Stimulated activated CD4-positive, alpha-beta T cell treated with anti-CD3 and anti-CD28 coated beads, Interleukin-4, amount 100 ng/mL, for 1 hour (primary cell): Measurements from ENCODE around the gene SEMA5B.
A peak's percentile ranks its signal among the peaks of the same experiment; 100 is the strongest.

Experiments
- DNase-seq: peaks from one replicate; pipeline ENCODE4 v3.0.0-alpha.2; 2020

SEMA5B gene

GRCh38 chr3:123027292-123028232 is at the start of gene SEMA5B:
SEMA5B (minus strand) TSS chr3:123027763; CDS start chr3:122961263, 66,500 bp downstream.
- peak; percentile 32 for DNase-seq

- no peak for DNase-seq
Observed at GRCh38 chr3:123076496-123077418, 49.2 kb upstream of the SEMA5B start.

GRCh38 chr3:123076112-123076495 is 48.5 kb upstream of the SEMA5B start:
- no peak for DNase-seq

- DNase-seq: no peak
Observed at GRCh38 chr3:123075359-123075758, 47.8 kb upstream of the SEMA5B start.

- no peak for DNase-seq
Observed at GRCh38 chr3:123072564-123072963, 45.0 kb upstream of the SEMA5B start.

- no peak for DNase-seq
Observed at GRCh38 chr3:123072152-123072551, 44.6 kb upstream of the SEMA5B start.

GRCh38 chr3:123071581-123071980 is 44.0 kb upstream of the SEMA5B start:
- DNase-seq: no peak

- no peak for DNase-seq
Observed at GRCh38 chr3:123071146-123071545, 43.6 kb upstream of the SEMA5B start.

- DNase-seq: no peak
Observed at GRCh38 chr3:123070510-123070909, 42.9 kb upstream of the SEMA5B start.

- no peak for DNase-seq
Observed at GRCh38 chr3:123068601-123069381, 41.2 kb upstream of the SEMA5B start.

- peak; percentile 38 for DNase-seq
Observed at GRCh38 chr3:123067689-123068600, 40.4 kb upstream of the SEMA5B start.

- DNase-seq: peak; percentile 81
Observed at GRCh38 chr3:123066896-123067688, 39.5 kb upstream of the SEMA5B start, which contains the start of gene PDIA5. PDIA5 (plus strand) TSS chr3:123067025; CDS start chr3:123067165, 140 bp downstream.

GRCh38 chr3:123066599-123066895 is 39.0 kb upstream of the SEMA5B start:
- DNase-seq: no peak

- no peak for DNase-seq
Observed at GRCh38 chr3:123064914-123065313, 37.4 kb upstream of the SEMA5B start.

- DNase-seq: no peak
Observed at GRCh38 chr3:123064506-123064905, 36.9 kb upstream of the SEMA5B start.

- DNase-seq: no peak
Observed at GRCh38 chr3:123063034-123063433, 35.5 kb upstream of the SEMA5B start.

GRCh38 chr3:123061856-123062255 is 34.3 kb upstream of the SEMA5B start:
- no peak for DNase-seq

GRCh38 chr3:123060054-123060453 is 32.5 kb upstream of the SEMA5B start:
- no peak for DNase-seq

GRCh38 chr3:123058505-123058904 is 30.9 kb upstream of the SEMA5B start:
- DNase-seq: no peak

- no peak for DNase-seq
Observed at GRCh38 chr3:123055352-123055751, 27.8 kb upstream of the SEMA5B start.

- no peak for DNase-seq
Observed at GRCh38 chr3:123054931-123055330, 27.4 kb upstream of the SEMA5B start.
